Endothelial cell of umbilical vein (primary cell): ENCODE results near the gene SMCO4. TPM values are rescaled to one million over a fixed set of nuclear protein-coding genes. Genes with fewer than 3 reads are reported as not detected.

Experiments
- BruUV-seq: library from RNA; stranded (reverse); fragments of 400-500 nt; replicated peaks from 2 replicates; lab custom pipeline; 2021; lab: Mats Ljungman, UMichigan
- CTCF ChIA-PET: fragments of 300-600, 350-600 bp; sonication (Branson Sonifier 250); formaldehyde crosslinking; loops from one replicate; lab custom pipeline; 2021; ENCODE audit warnings: antibody characterized with exemption, inconsistent platforms; lab: Charles Lee
- POLR2A ChIA-PET: fragments of 300-600, 350-600 bp; sonication (Branson Sonifier 250); formaldehyde crosslinking; loops from one replicate; lab custom pipeline; 2021; ENCODE audit warnings: antibody characterized with exemption, inconsistent platforms; lab: Charles Lee
- DNase-seq: peaks from one replicate; pipeline ENCODE4 v3.0.0-alpha.2; 2011; ENCODE audit warnings: low read depth, low spot score
- FAIRE-seq: peaks from 2 replicates; lab custom pipeline; 2011; peaks lifted over from hg19 to GRCh38; lab: Jason Lieb, UNC
- H2AFZ ChIP-seq: 2 replicates; pipeline ENCODE4 v1.6.0; 2012; ENCODE audit warnings: low read depth, low read length, control low read depth, inconsistent platforms
- H3K27ac ChIP-seq: 2 replicates; pipeline ENCODE4 v1.5.1; 2011; ENCODE audit warnings: low read depth, mild to moderate bottlenecking, control low read depth, low read length, moderate library complexity; ENCODE audit not compliant: insufficient read depth
- H3K27me3 ChIP-seq, 2 experiments: 2 replicates each; pipeline versions ENCODE4 v1.6.0 to v1.6.1; 2011; ENCODE audit warnings: low read length in 2 of 2, mixed read lengths in 1 of 2; ENCODE audit not compliant: control insufficient read depth in 2 of 2, insufficient read depth in 2 of 2
- H3K36me3 ChIP-seq, 2 experiments: 2 replicates in 1 of 2; 3 replicates in 1 of 2; pipeline ENCODE4 v1.5.1; 2011; ENCODE audit warnings: low read length in 2 of 2, mild to moderate bottlenecking in 1 of 2, moderate library complexity in 1 of 2; ENCODE audit not compliant: control insufficient read depth in 2 of 2, insufficient read depth in 2 of 2; ENCODE audit errors: extremely low read depth in 1 of 2
- H3K4me1 ChIP-seq: 3 replicates; pipeline ENCODE4 v1.5.1; 2011; ENCODE audit warnings: mild to moderate bottlenecking, low read length; ENCODE audit not compliant: control insufficient read depth, insufficient read depth; ENCODE audit errors: extremely low read depth
- H3K4me2 ChIP-seq: 2 replicates; pipeline ENCODE4 v1.6.1; 2011; ENCODE audit warnings: low read length, control low read depth, mixed read lengths; ENCODE audit not compliant: insufficient read depth
- H3K4me3 ChIP-seq, 3 experiments: fragments of 200-600 bp in 1 of 3; sonication (generic), shearing (Covaris generic) in 1 of 3; replicated peaks in 1 of 3; 2 replicates each; pipeline ENCODE4 v1.5.1; 2011 to 2016; ENCODE audit warnings: control low read depth in 3 of 3, low read length in 3 of 3, mild to moderate bottlenecking in 2 of 3, inconsistent platforms in 1 of 3, low read depth in 1 of 3, moderate library complexity in 1 of 3; ENCODE audit not compliant: insufficient read depth in 1 of 3
- H3K79me2 ChIP-seq: 2 replicates; pipeline ENCODE4 v1.6.0; 2012; ENCODE audit warnings: low read length, inconsistent platforms; ENCODE audit not compliant: control insufficient read depth, insufficient read depth
- H3K9ac ChIP-seq: replicated peaks from 2 replicates; pipeline ENCODE3; 2011; ENCODE audit warnings: low read length, control low read depth; ENCODE audit not compliant: insufficient read depth; ENCODE audit errors: extremely low read depth
- H3K9me1 ChIP-seq: replicated peaks from 3 replicates; pipeline ENCODE4 v1.6.0; 2011; ENCODE audit warnings: mild to moderate bottlenecking, low read length; ENCODE audit not compliant: control insufficient read depth, insufficient read depth; ENCODE audit errors: extremely low read depth
- H3K9me3 ChIP-seq: replicated peaks from 2 replicates; pipeline ENCODE4 v1.5.1; 2012; ENCODE audit warnings: low read length, inconsistent platforms; ENCODE audit not compliant: control insufficient read depth, insufficient read depth
- H4K20me1 ChIP-seq: replicated peaks from 2 replicates; pipeline ENCODE3; 2011; ENCODE audit warnings: mild to moderate bottlenecking, low read length; ENCODE audit not compliant: control insufficient read depth, insufficient read depth; ENCODE audit errors: extremely low read depth
- CTCF ChIP-seq, 2 donors: IDR thresholded peaks; 1 replicate in 1 of 2; 2 replicates in 1 of 2; pipeline ENCODE4 v1.5.1; 2011; ENCODE audit warnings: low read length in 2 of 2, mild to moderate bottlenecking in 2 of 2, moderate library complexity in 2 of 2, control low read depth in 1 of 2, inconsistent platforms in 1 of 2, low read depth in 1 of 2; ENCODE audit not compliant: insufficient read depth in 1 of 2; ENCODE audit errors: extremely low read depth in 1 of 2
- EZH2 ChIP-seq: IDR thresholded peaks from 2 replicates; pipeline ENCODE4 v1.6.1; 2012; ENCODE audit warnings: borderline replicate concordance, low read depth, mild to moderate bottlenecking, moderate library complexity, low read length, inconsistent platforms; ENCODE audit not compliant: severe bottlenecking
- FOS ChIP-seq: IDR thresholded peaks from 2 replicates; pipeline ENCODE4 v1.6.1; 2011; ENCODE audit warnings: mild to moderate bottlenecking, low read length, moderate library complexity, borderline replicate concordance; ENCODE audit not compliant: insufficient read depth
- GATA2 ChIP-seq: IDR thresholded peaks from 2 replicates; pipeline ENCODE4 v1.7.0; 2011; ENCODE audit warnings: low read depth, mild to moderate bottlenecking, moderate library complexity, mixed read lengths, low read length; ENCODE audit not compliant: insufficient read length, insufficient read depth
- JUN ChIP-seq: IDR thresholded peaks from 2 replicates; pipeline ENCODE4 v1.6.1; 2011; ENCODE audit warnings: borderline replicate concordance, low read depth; ENCODE audit not compliant: insufficient read length, insufficient read depth
- MAX ChIP-seq: IDR thresholded peaks from 2 replicates; pipeline ENCODE4 v1.6.1; 2011; ENCODE audit not compliant: insufficient read depth, insufficient read length
- MYC ChIP-seq: IDR thresholded peaks from one replicate; pipeline ENCODE4 v1.6.1; 2011; ENCODE audit warnings: mild to moderate bottlenecking, low read depth, low read length
- POLR2A ChIP-seq: IDR thresholded peaks from 2 replicates; pipeline ENCODE4 v1.6.1; 2012; ENCODE audit warnings: low read depth, mild to moderate bottlenecking, control low read depth, low read length
- POLR2AphosphoS5 ChIP-seq: IDR thresholded peaks from 2 replicates; pipeline ENCODE4 v1.6.1; 2012; ENCODE audit warnings: low read depth, mild to moderate bottlenecking, control low read depth, low read length, moderate library complexity; ENCODE audit not compliant: insufficient read depth
- dilution Hi-C: fragments of 300-500 bp; cut with MboI; formaldehyde crosslinking; loops from one replicate; pipeline ENCODE4 v1.15.0; 2019; ENCODE audit warnings: low sequenced_read_pairs; ENCODE audit not compliant: extremely low pct_ligation_motif_present
- intact Hi-C: fragments of 100-400 bp; cut with micrococcal nuclease; formaldehyde crosslinking; loops from one replicate; pipeline ENCODE4 v1.10.0; 2022
- polyA plus RNA-seq, 4 experiments: library from polyadenylated mRNA; depleted of rRNA in 3 of 4; stranded (reverse) in 3 of 4; unstranded in 1 of 4; fragments of >200 nt; gene quantifications; 2 replicates each; pipeline versions ENCODE4 v1.2.1 to v1.2.3, GENCODE V29; 2011 to 2012; ENCODE audit warnings: missing spikeins in 1 of 4
- total RNA-seq: library from RNA; stranded (reverse); gene quantifications from 2 replicates; pipeline ENCODE4 v1.2.3, GENCODE V29; 2021

SMCO4 gene
- total and polyA plus RNA-seq, 2 donors (not counting 3 experiments of a cell fraction or from before 2014, with no cell fraction given): 14.0 to 21.3 TPM

GRCh38 chr11:93491973-93492372 is 51.2 kb downstream of the SMCO4 start:
- dilution Hi-C loops (no loop called here), intact Hi-C loops (no loop called here)
- H3K9me1 ChIP-seq: no peaks in the 10 kb centered on the region
- no peak overlapping the region for H3K4me3 ChIP-seq
- no peaks in the 10 kb centered on the region for H4K20me1 ChIP-seq
- H3K4me1 ChIP-seq: no peaks in the 10 kb centered on the region
- no peak overlapping the region for H3K9ac ChIP-seq
- H3K79me2 ChIP-seq: no peaks in the 10 kb centered on the region
- H3K27ac ChIP-seq: no peak overlapping the region
- no peaks in the 10 kb centered on the region for H3K9me3 ChIP-seq
- no peak overlapping the region for H2AFZ ChIP-seq
- TF ChIP-seq CTCF (IDR thresholded peaks at IDR 0.05; ENCODE audit: extremely low read depth in 1 of 2, insufficient read depth in 1 of 2, low read depth in 1 of 2, low read length in 2 of 2) (no peak), FOS (no peak), MYC (no peak), GATA2 (no peak), MAX (no peak), POLR2A (no peak), POLR2AphosphoS5 (no peak), JUN (no peak), EZH2 (no peak)
- H3K36me3 ChIP-seq: no peaks in the 10 kb centered on the region
- FAIRE-seq (no peak), DNase-seq (no peak)
- CTCF ChIA-PET: no interaction called here
- H3K27me3 ChIP-seq: no peaks in the 10 kb centered on the region
- H3K4me2 ChIP-seq: no peak overlapping the region
- no TSS peak for BruUV-seq
- POLR2A ChIA-PET: no interaction called here
